CD14-positive monocyte (primary cell): ENCODE results near the gene DNAI2. TPM values are rescaled to one million over a fixed set of nuclear protein-coding genes. Genes with fewer than 3 reads are reported as not detected.

Experiments
- DNase-seq, 3 donors: peaks; one replicate each; pipeline ENCODE4 v3.0.0-alpha.2; 2011 to 2022
- H2AFZ ChIP-seq: 2 replicates; pipeline ENCODE4 v1.6.0; 2012; ENCODE audit warnings: mild to moderate bottlenecking, low read depth, low read length, inconsistent platforms; ENCODE audit not compliant: insufficient read depth, poor library complexity, severe bottlenecking
- H3K27ac ChIP-seq, 2 donors: 1 replicate in 1 of 2; 2 replicates in 1 of 2; pipeline ENCODE4 v1.5.1; 2012 to 2013; ENCODE audit warnings: low read length in 2 of 2, control low read depth in 1 of 2, inconsistent platforms in 1 of 2, low read depth in 1 of 2, mild to moderate bottlenecking in 1 of 2
- H3K27me3 ChIP-seq, 2 donors: one replicate each; pipeline versions ENCODE4 v1.6.0 to v1.6.1; 2011 to 2013; ENCODE audit warnings: low read length in 2 of 2; ENCODE audit not compliant: control insufficient read depth in 2 of 2, insufficient read depth in 2 of 2
- H3K36me3 ChIP-seq, 2 donors: replicated peaks in 1 of 2; 1 replicate in 1 of 2; 2 replicates in 1 of 2; pipeline versions ENCODE4 v1.5.1 to v1.6.1; 2012 to 2013; ENCODE audit warnings: low read length in 2 of 2, control low read depth in 1 of 2, inconsistent platforms in 1 of 2, mild to moderate bottlenecking in 1 of 2; ENCODE audit not compliant: insufficient read depth in 2 of 2, control insufficient read depth in 1 of 2
- H3K4me1 ChIP-seq, 2 donors: 1 replicate in 1 of 2; 2 replicates in 1 of 2; pipeline versions ENCODE4 v1.5.1 to v1.6.1; 2012 to 2013; ENCODE audit warnings: low read length in 2 of 2, control low read depth in 1 of 2, inconsistent platforms in 1 of 2, mild to moderate bottlenecking in 1 of 2, moderate library complexity in 1 of 2; ENCODE audit not compliant: insufficient read depth in 2 of 2, control insufficient read depth in 1 of 2
- H3K4me2 ChIP-seq: replicated peaks from 2 replicates; pipeline ENCODE3; 2012; ENCODE audit warnings: low read length, moderate library complexity, mild to moderate bottlenecking; ENCODE audit not compliant: poor library complexity, severe bottlenecking; ENCODE audit errors: extremely low read depth
- H3K4me3 ChIP-seq, 3 experiments: fragments of 200-600 bp in 1 of 3; sonication (generic) in 1 of 3; replicated peaks in 1 of 3; 1 replicate in 2 of 3; 2 replicates in 1 of 3; pipeline ENCODE4 v1.5.1; 2011 to 2013; ENCODE audit warnings: low read length in 3 of 3, mild to moderate bottlenecking in 3 of 3, control low read depth in 2 of 3, low read depth in 2 of 3, inconsistent platforms in 1 of 3, moderate library complexity in 1 of 3
- H3K79me2 ChIP-seq: 2 replicates; pipeline ENCODE4 v1.6.0; 2012; ENCODE audit warnings: mild to moderate bottlenecking, control low read depth, inconsistent platforms, low read length, moderate library complexity; ENCODE audit not compliant: insufficient read depth
- H3K9ac ChIP-seq: 2 replicates; pipeline ENCODE4 v1.6.0; 2017; ENCODE audit warnings: low read length, mild to moderate bottlenecking; ENCODE audit not compliant: insufficient read depth, poor library complexity, severe bottlenecking
- H3K9me3 ChIP-seq, 2 donors: replicated peaks in 1 of 2; 1 replicate in 1 of 2; 2 replicates in 1 of 2; pipeline versions ENCODE4 v1.5.1 to v1.6.1; 2012 to 2013; ENCODE audit warnings: low read length in 2 of 2, control low read depth in 1 of 2; ENCODE audit not compliant: control insufficient read depth in 1 of 2, insufficient read depth in 1 of 2
- H4K20me1 ChIP-seq: 2 replicates; pipeline ENCODE4 v1.6.0; 2012; ENCODE audit warnings: mild to moderate bottlenecking, low read length, control low read depth, moderate library complexity; ENCODE audit not compliant: insufficient read depth
- H3K27ac Mint-ChIP-seq, 7 donors: one replicate each; pipeline ENCODE4 v1.8.0; 2020; ENCODE audit warnings: mild to moderate bottlenecking in 7 of 7, mixed read lengths in 7 of 7, moderate library complexity in 6 of 7, inconsistent platforms in 2 of 7
- H3K27me3 Mint-ChIP-seq, 3 donors: one replicate each; pipeline ENCODE4 v1.8.0; 2021 to 2022; ENCODE audit warnings: low read depth in 3 of 3, mild to moderate bottlenecking in 3 of 3, mixed read lengths in 3 of 3, moderate library complexity in 3 of 3, inconsistent platforms in 1 of 3
- H3K36me3 Mint-ChIP-seq, 2 donors: one replicate each; pipeline ENCODE4 v1.8.0; 2020; ENCODE audit warnings: mixed read lengths in 2 of 2, inconsistent platforms in 1 of 2, mild to moderate bottlenecking in 1 of 2
- H3K4me1 Mint-ChIP-seq: one replicate; pipeline ENCODE4 v1.8.0; 2020; ENCODE audit warnings: mild to moderate bottlenecking, mixed read lengths
- H3K4me3 Mint-ChIP-seq, 2 donors: one replicate each; pipeline ENCODE4 v1.8.0; 2020; ENCODE audit warnings: mild to moderate bottlenecking in 2 of 2, mixed read lengths in 2 of 2, moderate library complexity in 1 of 2
- H3K9me3 Mint-ChIP-seq, 7 donors: one replicate each; pipeline ENCODE4 v1.8.0; 2020 to 2022; ENCODE audit warnings: mixed read lengths in 7 of 7, mild to moderate bottlenecking in 6 of 7, moderate library complexity in 6 of 7, inconsistent platforms in 2 of 7
- WGBS: methylation state at CpG from one replicate; pipeline ENCODE4 v1.1.5; 2013; ENCODE audit warnings: missing lambda C conversion rate; ENCODE audit not compliant: insufficient coverage; 5-methylcytosine and 5-hydroxymethylcytosine counted together
- intact Hi-C, 2 donors: fragments of 100-400 bp; cut with micrococcal nuclease; formaldehyde crosslinking; loops; one replicate each; pipeline versions ENCODE4 v1.15.0 to v1.15.1; 2023
- polyA plus RNA-seq, 3 donors: library from polyadenylated mRNA; depleted of rRNA in 1 of 3; unstranded in 2 of 3; stranded (reverse) in 1 of 3; fragments of 300-500 nt in 2 of 3; fragments of >200 nt in 1 of 3; fragmentation: Illumina TruSeq in 2 of 3; gene quantifications; 1 replicate in 2 of 3; 2 replicates in 1 of 3; pipeline ENCODE4 v1.2.3, GENCODE V29; 2012 to 2021
- TF ChIP-seq, protein P1 (sequence below): fragments of 200-600 bp; IDR thresholded peaks from one replicate; pipeline ENCODE4 v1.8.0; 2022; ENCODE audit warnings: antibody characterized with exemption, mild to moderate bottlenecking

DNAI2 gene
- polyA plus RNA-seq, 3 donors: 0.07 TPM; not detected in 2

- no peaks in the 10 kb centered on the region for H3K36me3 Mint-ChIP-seq
- intact Hi-C loops: no loop called here
- Histone ChIP-seq H3K9ac (no peak overlapping the region), H3K9me3 (no peaks in the 10 kb centered on the region), H3K4me3 (no peak overlapping the region), H3K36me3 (no peaks in the 10 kb centered on the region), H3K4me2 (no peak overlapping the region), H3K79me2 (no peaks in the 10 kb centered on the region), H4K20me1 (no peaks in the 10 kb centered on the region), H2AFZ (no peak overlapping the region), H3K27ac (no peak overlapping the region), H3K27me3 (no peaks in the 10 kb centered on the region), H3K4me1 (no peaks in the 10 kb centered on the region)
- H3K27ac Mint-ChIP-seq: no peak overlapping the region
- H3K9me3 Mint-ChIP-seq: no peaks in the 10 kb centered on the region
- no peaks in the 10 kb centered on the region for H3K4me1 Mint-ChIP-seq
- H3K4me3 Mint-ChIP-seq: no peak overlapping the region
- peaks cover 0 to 20% (median 8%) of the 10 kb centered on the region in 3 donors for H3K27me3 Mint-ChIP-seq
- TF ChIP-seq, protein P1, sequence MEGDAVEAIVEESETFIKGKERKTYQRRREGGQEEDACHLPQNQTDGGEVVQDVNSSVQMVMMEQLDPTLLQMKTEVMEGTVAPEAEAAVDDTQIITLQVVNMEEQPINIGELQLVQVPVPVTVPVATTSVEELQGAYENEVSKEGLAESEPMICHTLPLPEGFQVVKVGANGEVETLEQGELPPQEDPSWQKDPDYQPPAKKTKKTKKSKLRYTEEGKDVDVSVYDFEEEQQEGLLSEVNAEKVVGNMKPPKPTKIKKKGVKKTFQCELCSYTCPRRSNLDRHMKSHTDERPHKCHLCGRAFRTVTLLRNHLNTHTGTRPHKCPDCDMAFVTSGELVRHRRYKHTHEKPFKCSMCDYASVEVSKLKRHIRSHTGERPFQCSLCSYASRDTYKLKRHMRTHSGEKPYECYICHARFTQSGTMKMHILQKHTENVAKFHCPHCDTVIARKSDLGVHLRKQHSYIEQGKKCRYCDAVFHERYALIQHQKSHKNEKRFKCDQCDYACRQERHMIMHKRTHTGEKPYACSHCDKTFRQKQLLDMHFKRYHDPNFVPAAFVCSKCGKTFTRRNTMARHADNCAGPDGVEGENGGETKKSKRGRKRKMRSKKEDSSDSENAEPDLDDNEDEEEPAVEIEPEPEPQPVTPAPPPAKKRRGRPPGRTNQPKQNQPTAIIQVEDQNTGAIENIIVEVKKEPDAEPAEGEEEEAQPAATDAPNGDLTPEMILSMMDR: no peak
- no peak for DNase-seq
- WGBS: 94% methylated on average over 15 of the region's 19 CpGs
Observed at GRCh38 chr17:74339537-74340195, 65.6 kb downstream of the DNAI2 start.

GRCh38 chr17:74340470-74341023 is 66.5 kb downstream of the DNAI2 start:
- Mint-ChIP-seq H3K4me3 (no peak overlapping the region), H3K27ac (no peak overlapping the region), H3K4me1 (no peaks in the 10 kb centered on the region), H3K9me3 (no peaks in the 10 kb centered on the region), H3K27me3 (peaks cover 0 to 23% (median 12%) of the 10 kb centered on the region in 3 donors), H3K36me3 (no peaks in the 10 kb centered on the region)
- Histone ChIP-seq H3K4me2 (no peak overlapping the region), H3K27ac (no peak overlapping the region), H2AFZ (no peak overlapping the region), H3K27me3 (no peaks in the 10 kb centered on the region), H3K79me2 (no peaks in the 10 kb centered on the region), H3K9me3 (no peaks in the 10 kb centered on the region), H3K4me3 (no peak overlapping the region), H3K36me3 (no peaks in the 10 kb centered on the region), H3K4me1 (no peaks in the 10 kb centered on the region), H3K9ac (no peak overlapping the region), H4K20me1 (no peaks in the 10 kb centered on the region)
- DNase-seq: no peak
- TF ChIP-seq, protein P1: no peak
- WGBS: 85% methylated on average over 2 of the region's 13 CpGs
- intact Hi-C loops: no loop called here
